ENCODE results near the gene KCNMA1. TPM values are rescaled to one million over a fixed set of nuclear protein-coding genes. Genes with fewer than 3 reads are reported as not detected.

The KCNMA1 gene
- polyA plus RNA-seq, 1 of the 3 experiments (the other 2 are of a cell fraction) = 107 TPM

DNA sequence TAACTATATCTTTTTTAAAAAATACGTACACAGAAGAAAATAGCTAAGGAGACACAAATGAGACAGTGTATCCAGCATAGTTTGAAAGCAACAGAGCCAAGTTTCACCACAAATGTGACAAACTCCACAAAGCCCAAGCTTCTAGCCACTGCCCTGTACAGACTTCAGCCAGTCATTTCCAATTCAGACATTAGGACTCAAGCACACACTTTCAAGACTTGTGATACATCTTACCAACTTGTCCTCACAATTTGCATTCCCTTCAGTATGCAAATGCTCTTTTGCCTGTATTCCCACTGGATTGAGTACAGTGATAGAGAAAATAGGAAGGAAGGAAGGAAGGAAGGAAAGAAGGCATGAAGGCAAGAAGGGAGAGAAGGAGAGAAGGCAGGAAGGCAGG, 510.4 kb downstream of the KCNMA1 start (continued):
- TF ChIP-seq CHD2 (IDR thresholded peaks at IDR 0.05; ENCODE audit: low read length, partially characterized antibody) (no peak), TAF1 (IDR thresholded peaks at IDR 0.05; ENCODE audit: borderline replicate concordance, low read depth, low read length) (no peak), MXI1 (IDR thresholded peaks at IDR 0.05; ENCODE audit: low read depth, low read length) (no peak), FOXJ3 (CRISPR knock-in tag; IDR thresholded peaks at IDR 0.05) (no peak), GABPA (IDR thresholded peaks at IDR 0.05; ENCODE audit: low read depth) (no peak), EZH2phosphoT487 (IDR thresholded peaks at IDR 0.05; ENCODE audit: borderline replicate concordance, low read depth) (no peak), RFX5 (IDR thresholded peaks at IDR 0.05; ENCODE audit: low read length) (no peak), EP300 (IDR thresholded peaks at IDR 0.05; ENCODE audit: borderline replicate concordance in 1 of 2, low read depth in 1 of 2, low read length in 1 of 2) (no peak), GATA2 (CRISPR knock-in tag; IDR thresholded peaks at IDR 0.05) (no peak)
- TF ChIP-seq, protein P1, sequence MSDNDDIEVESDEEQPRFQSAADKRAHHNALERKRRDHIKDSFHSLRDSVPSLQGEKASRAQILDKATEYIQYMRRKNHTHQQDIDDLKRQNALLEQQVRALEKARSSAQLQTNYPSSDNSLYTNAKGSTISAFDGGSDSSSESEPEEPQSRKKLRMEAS (IDR thresholded peaks at IDR 0.05; ENCODE audit: low read depth) = no peak

- no peaks in the 10 kb centered on the region for H3K79me2 ChIP-seq (ENCODE audit: insufficient read depth)
- no peaks in the 10 kb centered on the region for H4K20me1 ChIP-seq (ENCODE audit: insufficient read depth)
- no peak for DNase-seq
- no peaks in the 10 kb centered on the region for H3K36me3 ChIP-seq (replicated peaks in 1 of 2; ENCODE audit: control insufficient read depth in 1 of 2, insufficient read depth in 2 of 2, low read length in 1 of 2)
- CTCF ChIA-PET = interaction anchor here (1.4 kb wide), 1 partner anchor 11 kb away, joined by 3 read pairs; no protein-coding TSS in a partner anchor
- no peak overlapping the region for H3K4me2 ChIP-seq
- H3K4me3 ChIP-seq (ENCODE audit: low read depth in 2 of 2, low read length in 1 of 2) = no peak overlapping the region
- no peak overlapping the region for H3K27ac ChIP-seq (ENCODE audit: low read depth in 2 of 2, low read length in 1 of 2)
- no peak overlapping the region for H2AFZ ChIP-seq (ENCODE audit: low read depth)
- H3K9me2 ChIP-seq = no peaks in the 10 kb centered on the region
- H3F3A ChIP-seq (replicated peaks; ENCODE audit: insufficient read depth) = no peaks in the 10 kb centered on the region
- WGBS (ENCODE audit: low lambda C conversion rate) = 95% methylated on average over 4 of the region's 4 CpGs
- H3K9me3 ChIP-seq = no peaks in the 10 kb centered on the region
- TF ChIP-seq NFIC (IDR thresholded peaks at IDR 0.05; ENCODE audit: borderline replicate concordance) (no peak), RCOR1 (IDR thresholded peaks at IDR 0.05; ENCODE audit: low read length) (0 out of 2 replicates have a peak, but pooled peaks have one; percentile 9)
- POLR2A ChIA-PET = no interaction called here
- no peaks in the 10 kb centered on the region for H3K27me3 ChIP-seq (ENCODE audit: insufficient read depth)
- no peak overlapping the region for H3K9ac ChIP-seq
- H3K4me1 ChIP-seq (ENCODE audit: control insufficient read depth in 1 of 2, insufficient read depth in 2 of 2, low read depth in 1 of 2, low read length in 1 of 2) = peaks cover 0 to 21% of the 10 kb centered on the region in 2 experiments; a peak in 2 of 4 replicates
Measured at GRCh38 chr10:77125231-77125630, 512.4 kb downstream of the KCNMA1 start.

DNA sequence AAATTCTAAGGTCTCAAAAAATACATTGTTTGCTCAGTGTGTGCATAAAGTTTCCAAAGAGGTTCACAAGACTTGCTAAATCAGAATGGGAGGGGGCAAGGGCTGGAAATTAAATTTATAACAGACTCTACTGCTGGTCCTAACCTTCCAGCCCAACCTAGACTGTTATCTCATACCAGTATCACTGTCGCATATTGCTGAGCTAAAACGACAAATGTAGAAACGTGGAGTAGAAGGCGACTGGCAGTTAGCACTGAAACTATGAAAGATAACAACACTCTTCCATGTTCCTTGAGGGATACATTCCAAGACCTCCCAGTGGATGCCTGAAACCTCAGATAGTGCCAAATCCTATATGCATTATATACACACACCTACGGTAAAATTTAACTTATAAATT, 514.3 kb downstream of the KCNMA1 start:
- Histone ChIP-seq H3K9ac (no peak overlapping the region), H3K4me2 (no peak overlapping the region), H3K9me3 (no peaks in the 10 kb centered on the region), H3F3A (replicated peaks; ENCODE audit: insufficient read depth) (no peaks in the 10 kb centered on the region), H4K20me1 (ENCODE audit: insufficient read depth) (no peaks in the 10 kb centered on the region), H2AFZ (ENCODE audit: low read depth) (no peak overlapping the region), H3K36me3 (replicated peaks in 1 of 2; ENCODE audit: control insufficient read depth in 1 of 2, insufficient read depth in 2 of 2, low read length in 1 of 2) (peaks cover 0 to 10% of the 10 kb centered on the region in 2 experiments), H3K27ac (ENCODE audit: low read depth in 2 of 2, low read length in 1 of 2) (no peak overlapping the region; a peak in 1 of 4 replicates), H3K27me3 (ENCODE audit: insufficient read depth) (no peaks in the 10 kb centered on the region), H3K4me3 (ENCODE audit: low read depth in 2 of 2, low read length in 1 of 2) (no peak overlapping the region), H3K9me2 (no peaks in the 10 kb centered on the region), H3K79me2 (ENCODE audit: insufficient read depth) (no peaks in the 10 kb centered on the region), H3K4me1 (ENCODE audit: control insufficient read depth in 1 of 2, insufficient read depth in 2 of 2, low read depth in 1 of 2, low read length in 1 of 2) (peaks cover 0 to 35% of the 10 kb centered on the region in 2 experiments; a peak in 2 of 4 replicates)
- ChIA-PET CTCF (interaction anchor here (0.6 kb wide), 1 partner anchor 179 kb away, joined by 3 read pairs; no protein-coding TSS in a partner anchor), POLR2A (no interaction called here)
- no peak for TF ChIP-seq ZBTB33 (IDR thresholded peaks at IDR 0.05; ENCODE audit: borderline replicate concordance, low read depth)
- TF ChIP-seq CHD2 (IDR thresholded peaks at IDR 0.05; ENCODE audit: low read length, partially characterized antibody) = no peak
- no peak for TF ChIP-seq USF1 (IDR thresholded peaks at IDR 0.05; ENCODE audit: borderline replicate concordance, low read depth)
- no peak for TF ChIP-seq TEAD4 (IDR thresholded peaks at IDR 0.05; ENCODE audit: borderline replicate concordance, insufficient read depth)
- no peak for TF ChIP-seq EP300 (IDR thresholded peaks at IDR 0.05; ENCODE audit: borderline replicate concordance in 1 of 2, low read depth in 1 of 2, low read length in 1 of 2)
- TF ChIP-seq GABPA (IDR thresholded peaks at IDR 0.05; ENCODE audit: low read depth) = no peak
- TF ChIP-seq, protein P1 (IDR thresholded peaks at IDR 0.05; ENCODE audit: low read depth) = no peak
- no peak for TF ChIP-seq SIN3A (IDR thresholded peaks at IDR 0.05; ENCODE audit: borderline replicate concordance, low read depth, low read length)
- TF ChIP-seq FOSL2 (IDR thresholded peaks at IDR 0.05; ENCODE audit: borderline replicate concordance, low read depth) = no peak
- TF ChIP-seq CTCF (IDR thresholded peaks at IDR 0.05) = no peak
- TF ChIP-seq JUND (IDR thresholded peaks at IDR 0.05) = no peak
- no peak for TF ChIP-seq NRF1 (IDR thresholded peaks at IDR 0.05; ENCODE audit: low read depth, low read length)
- no peak for DNase-seq
- 97% methylated on average over 5 of the region's 5 CpGs for WGBS (ENCODE audit: low lambda C conversion rate)

Measured in SK-N-SH (cell line).